Measurements from ENCODE around the gene SPTLC2. TPM values are rescaled to one million over a fixed set of nuclear protein-coding genes. Genes with fewer than 3 reads are reported as not detected.

The SPTLC2 gene
- total RNA-seq, 6 experiments from 2014 or later, result 51.2 to 59.2 (median 52.3) TPM

- DNase-seq, result no peak
- H3K27me3 Mint-ChIP-seq (ENCODE audit: insufficient read depth), result no peaks in the 10 kb centered on the region
- H3K4me3 Mint-ChIP-seq, result peak overlapping the region; percentile 19
Observed at GRCh38 chr14:77582511-77582910, 33.9 kb downstream of the SPTLC2 start.

GRCh38 chr14:77580964-77581505 lies 35.4 kb downstream of the SPTLC2 start:
- Mint-ChIP-seq H3K27me3 (ENCODE audit: insufficient read depth) (no peaks in the 10 kb centered on the region), H3K36me3 (ENCODE audit: low read depth) (peaks cover 8% of the 10 kb centered on the region), H3K4me3 (peak overlapping the region; percentile 80), H3K27ac (peak overlapping the region; percentile 67), H3K4me1 (ENCODE audit: low read depth) (peaks cover 66% of the 10 kb centered on the region), H3K9me3 (no peaks in the 10 kb centered on the region)
- DNase-seq, result peak; percentile 75
- TF ChIP-seq, protein P1, sequence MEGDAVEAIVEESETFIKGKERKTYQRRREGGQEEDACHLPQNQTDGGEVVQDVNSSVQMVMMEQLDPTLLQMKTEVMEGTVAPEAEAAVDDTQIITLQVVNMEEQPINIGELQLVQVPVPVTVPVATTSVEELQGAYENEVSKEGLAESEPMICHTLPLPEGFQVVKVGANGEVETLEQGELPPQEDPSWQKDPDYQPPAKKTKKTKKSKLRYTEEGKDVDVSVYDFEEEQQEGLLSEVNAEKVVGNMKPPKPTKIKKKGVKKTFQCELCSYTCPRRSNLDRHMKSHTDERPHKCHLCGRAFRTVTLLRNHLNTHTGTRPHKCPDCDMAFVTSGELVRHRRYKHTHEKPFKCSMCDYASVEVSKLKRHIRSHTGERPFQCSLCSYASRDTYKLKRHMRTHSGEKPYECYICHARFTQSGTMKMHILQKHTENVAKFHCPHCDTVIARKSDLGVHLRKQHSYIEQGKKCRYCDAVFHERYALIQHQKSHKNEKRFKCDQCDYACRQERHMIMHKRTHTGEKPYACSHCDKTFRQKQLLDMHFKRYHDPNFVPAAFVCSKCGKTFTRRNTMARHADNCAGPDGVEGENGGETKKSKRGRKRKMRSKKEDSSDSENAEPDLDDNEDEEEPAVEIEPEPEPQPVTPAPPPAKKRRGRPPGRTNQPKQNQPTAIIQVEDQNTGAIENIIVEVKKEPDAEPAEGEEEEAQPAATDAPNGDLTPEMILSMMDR (IDR thresholded peaks at IDR 0.05), result no peak

More at GRCh38 chr14:77582511-77582910, 33.9 kb downstream of the SPTLC2 start:
- Mint-ChIP-seq H3K4me1 (ENCODE audit: low read depth) (peaks cover 66% of the 10 kb centered on the region), H3K36me3 (ENCODE audit: low read depth) (peaks cover 12% of the 10 kb centered on the region), H3K27ac (peak overlapping the region; percentile 56), H3K9me3 (no peaks in the 10 kb centered on the region)
- TF ChIP-seq, protein P1 (IDR thresholded peaks at IDR 0.05), result no peak

DNA sequence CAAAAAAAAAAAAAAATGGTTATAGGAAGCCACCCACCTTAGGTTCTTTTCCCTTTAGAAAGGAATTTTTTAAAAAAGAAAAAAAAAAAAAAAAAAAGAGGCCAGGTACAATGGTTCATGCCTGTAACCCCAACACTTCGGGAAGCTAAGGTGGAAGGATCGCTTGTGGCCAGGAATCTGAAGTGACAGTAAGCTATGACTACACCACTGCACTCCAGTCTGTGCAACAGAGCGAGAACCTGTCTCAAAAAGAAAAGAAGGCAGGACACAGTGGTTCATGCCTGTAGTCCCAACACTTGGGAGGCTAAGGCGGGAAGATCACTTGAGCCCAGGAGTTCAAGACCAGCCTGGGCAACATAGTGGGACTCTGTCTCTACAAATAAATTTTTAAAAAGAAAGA lies 36.0 kb downstream of the SPTLC2 start:
- TF ChIP-seq, protein P1 (IDR thresholded peaks at IDR 0.05), result no peak
- Mint-ChIP-seq H3K4me3 (peak overlapping the region; percentile 80), H3K9me3 (no peaks in the 10 kb centered on the region), H3K36me3 (ENCODE audit: low read depth) (peaks cover 12% of the 10 kb centered on the region), H3K27me3 (ENCODE audit: insufficient read depth) (no peaks in the 10 kb centered on the region), H3K4me1 (ENCODE audit: low read depth) (peaks cover 67% of the 10 kb centered on the region), H3K27ac (peak overlapping the region; percentile 67)
- no peak for DNase-seq

GRCh38 chr14:77579780-77580179 lies 36.7 kb downstream of the SPTLC2 start:
- TF ChIP-seq, protein P1 (IDR thresholded peaks at IDR 0.05), result no peak
- no peaks in the 10 kb centered on the region for H3K9me3 Mint-ChIP-seq
- H3K4me1 Mint-ChIP-seq (ENCODE audit: low read depth), result peaks cover 69% of the 10 kb centered on the region
- peak overlapping the region; percentile 60 for H3K4me3 Mint-ChIP-seq
- peak overlapping the region; percentile 67 for H3K27ac Mint-ChIP-seq
- H3K36me3 Mint-ChIP-seq (ENCODE audit: low read depth), result peaks cover 15% of the 10 kb centered on the region
- H3K27me3 Mint-ChIP-seq (ENCODE audit: insufficient read depth), result no peaks in the 10 kb centered on the region
- DNase-seq, result no peak

GRCh38 chr14:77579065-77579464 lies 37.4 kb downstream of the SPTLC2 start:
- DNase-seq, result peak; percentile 38
- Mint-ChIP-seq H3K36me3 (ENCODE audit: low read depth) (peaks cover 20% of the 10 kb centered on the region), H3K27ac (peak overlapping the region; percentile 67), H3K4me1 (ENCODE audit: low read depth) (peaks cover 70% of the 10 kb centered on the region), H3K4me3 (peak overlapping the region; percentile 60), H3K27me3 (ENCODE audit: insufficient read depth) (no peaks in the 10 kb centered on the region), H3K9me3 (no peaks in the 10 kb centered on the region)
- TF ChIP-seq, protein P1 (IDR thresholded peaks at IDR 0.05), result no peak
